ENCODE results near the gene UQCC5.
"Not testable (repeated sequence)": the region's sequence is repeated elsewhere in the genome, so short reads cannot be mapped to it uniquely, and the experiment has no call there.

- not testable (repeated sequence) for TF ChIP-seq CTCF (conservative IDR thresholded peaks at IDR 0.05; ENCODE audit: low read depth, low read length); EZH2 (IDR thresholded peaks at IDR 0.05; ENCODE audit: borderline replicate concordance, low read depth, low read length, poor library complexity, severe bottlenecking)
These were observed 9.8 kb upstream of the UQCC5 start for GRCh38 chr3:52526671-52527038.

Data from A673 (cell line).